ENCODE data around the gene NOC2L.

Gene NOC2L

GRCh38 chr1:958823-959730, at the start of gene NOC2L:
NOC2L (minus strand) TSS chr1:959256; CDS start chr1:959240, 16 bp downstream.
- Histone ChIP-seq H3K27me3 (ENCODE audit: insufficient read depth, low read depth) (no peaks in the 10 kb centered on the region; the same call in 1 of the 2 replicates), H3K4me3 (IDR thresholded peaks at IDR 0.05; ENCODE audit: insufficient read depth, low read depth, low read length) (peak within 1 kb of the TSS; percentile 85), H3K27ac (0 out of 2 replicates have a peak within 1 kb of the TSS, but pooled peaks have one; percentile 25), H4K20me1 (ENCODE audit: insufficient read depth) (no peaks in the 10 kb centered on the region), H3K4me2 (peak within 1 kb of the TSS; percentile 50), H3K4me1 (ENCODE audit: low read depth, poor library complexity, severe bottlenecking) (peaks cover 18% of the 10 kb centered on the region), H2AFZ (ENCODE audit: low read depth) (peak within 1 kb of the TSS; percentile 57), H3K9ac (peak within 1 kb of the TSS; percentile 72), H3K79me2 (ENCODE audit: insufficient read depth, low read depth) (peaks cover 22% of the 10 kb centered on the region), H3K36me3 (ENCODE audit: insufficient read depth) (peaks cover 10% of the 10 kb centered on the region; the same call in 1 of the 2 replicates)
- no peak for TF ChIP-seq CTCF (conservative IDR thresholded peaks at IDR 0.05; ENCODE audit: low read depth, low read length)

- H3K4me1 ChIP-seq (ENCODE audit: low read depth, poor library complexity, severe bottlenecking): peaks cover 18% of the 10 kb centered on the region
- no peak overlapping the region for H3K27ac ChIP-seq
- TF ChIP-seq CTCF (conservative IDR thresholded peaks at IDR 0.05; ENCODE audit: low read depth, low read length): no peak
- no peaks in the 10 kb centered on the region for H3K36me3 ChIP-seq (ENCODE audit: insufficient read depth)
- peaks cover 92% of the 10 kb centered on the region for H3K27me3 ChIP-seq (ENCODE audit: insufficient read depth, low read depth)
- no peaks in the 10 kb centered on the region for H4K20me1 ChIP-seq (ENCODE audit: insufficient read depth)
- H3K79me2 ChIP-seq (ENCODE audit: insufficient read depth, low read depth): no peaks in the 10 kb centered on the region
- H3K4me3 ChIP-seq (IDR thresholded peaks at IDR 0.05; ENCODE audit: insufficient read depth, low read depth, low read length): no peak overlapping the region
- H3K9ac ChIP-seq: no peak overlapping the region
- H3K4me2 ChIP-seq: no peak overlapping the region; the same call in 1 of the 2 replicates
- no peak overlapping the region for H2AFZ ChIP-seq (ENCODE audit: low read depth)
Measured at GRCh38 chr1:1006305-1007159, 47.5 kb upstream of the NOC2L start.

- Histone ChIP-seq H3K27me3 (ENCODE audit: insufficient read depth, low read depth) (peaks cover 92% of the 10 kb centered on the region), H3K4me2 (no peak overlapping the region), H4K20me1 (ENCODE audit: insufficient read depth) (no peaks in the 10 kb centered on the region), H3K9ac (no peak overlapping the region), H2AFZ (ENCODE audit: low read depth) (no peak overlapping the region), H3K36me3 (ENCODE audit: insufficient read depth) (no peaks in the 10 kb centered on the region), H3K79me2 (ENCODE audit: insufficient read depth, low read depth) (no peaks in the 10 kb centered on the region), H3K4me1 (ENCODE audit: low read depth, poor library complexity, severe bottlenecking) (peaks cover 18% of the 10 kb centered on the region), H3K4me3 (IDR thresholded peaks at IDR 0.05; ENCODE audit: insufficient read depth, low read depth, low read length) (no peak overlapping the region), H3K27ac (no peak overlapping the region)
- TF ChIP-seq CTCF (conservative IDR thresholded peaks at IDR 0.05; ENCODE audit: low read depth, low read length): no peak
Measured at GRCh38 chr1:1005774-1006304, 46.8 kb upstream of the NOC2L start.

Measured in KMS-11 (cell line).